ENCODE results near the gene GAREM1.
"Not testable (repeated sequence)": the region's sequence is repeated elsewhere in the genome, so short reads cannot be mapped to it uniquely, and the experiment has no call there.

Gene GAREM1

DNA sequence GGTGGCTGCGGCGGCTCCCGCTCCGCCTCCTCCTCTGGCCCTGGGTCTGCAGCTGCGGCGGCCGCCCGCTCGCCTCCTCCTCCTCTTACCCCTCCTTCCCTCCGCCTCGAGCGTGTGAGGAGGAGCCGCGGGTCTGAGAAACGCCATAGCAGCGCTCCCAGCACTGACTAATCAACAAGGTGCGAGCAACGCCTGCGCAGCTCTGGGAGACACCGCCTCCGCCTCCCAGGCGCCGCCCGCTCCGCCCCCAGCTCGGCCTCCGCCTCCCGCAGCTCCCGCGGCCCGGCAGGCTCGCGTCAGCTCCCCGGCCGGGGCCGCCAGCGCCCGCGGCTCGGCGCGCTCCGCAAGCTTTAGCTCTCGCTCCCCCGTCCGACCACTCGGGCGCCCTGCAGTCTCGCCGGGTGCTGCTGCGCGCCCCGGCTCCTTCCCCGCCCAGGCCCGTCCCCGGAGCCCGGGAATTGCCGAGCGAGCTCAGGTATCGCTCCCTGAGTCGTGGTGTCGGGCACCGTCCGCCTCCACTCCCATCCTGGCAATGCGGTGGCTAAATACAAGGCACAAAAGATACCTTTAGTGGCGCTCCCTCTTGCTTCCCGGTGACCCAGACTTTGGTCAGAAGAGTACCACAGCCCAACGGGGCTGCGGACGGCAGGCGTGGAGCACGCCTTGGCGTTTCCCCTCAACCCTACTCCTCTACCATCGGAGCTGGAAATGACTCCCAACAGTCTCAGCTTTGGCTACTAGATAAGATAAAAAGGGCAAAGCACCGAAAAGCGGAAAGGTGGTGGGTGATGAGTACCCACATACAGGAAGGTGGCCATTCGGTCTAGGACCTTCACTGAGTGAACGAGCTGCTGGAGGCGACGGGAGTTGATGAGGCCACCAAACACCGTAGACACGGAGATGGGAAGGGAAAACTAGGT lies at the start of gene GAREM1:
GAREM1 (minus strand) TSS at position 169 of the 920 bp plus-strand sequence. CDS start 454 bp downstream, outside the sequence.
- DNase-seq, result peak; percentile 73

DNA sequence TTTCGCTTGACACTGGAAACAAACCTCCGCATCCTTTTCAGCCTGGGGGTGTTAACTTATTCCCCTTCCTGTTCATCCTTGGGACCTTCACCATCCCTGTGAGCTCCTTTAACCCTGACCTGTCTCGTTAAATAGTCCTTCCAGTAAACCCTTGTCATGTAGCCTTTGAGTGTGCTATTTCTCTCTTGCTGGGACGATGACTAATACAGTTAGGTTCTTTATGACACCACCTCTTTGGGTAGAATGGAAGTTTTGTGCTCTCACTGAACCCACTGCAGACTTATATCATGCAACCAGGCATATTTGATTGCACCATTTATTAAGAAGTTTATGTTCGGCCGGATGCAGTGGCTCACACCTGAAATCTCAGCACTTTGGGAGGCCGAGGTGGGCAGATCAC lies 40.5 kb upstream of the GAREM1 start:
- no peak for DNase-seq

DNA sequence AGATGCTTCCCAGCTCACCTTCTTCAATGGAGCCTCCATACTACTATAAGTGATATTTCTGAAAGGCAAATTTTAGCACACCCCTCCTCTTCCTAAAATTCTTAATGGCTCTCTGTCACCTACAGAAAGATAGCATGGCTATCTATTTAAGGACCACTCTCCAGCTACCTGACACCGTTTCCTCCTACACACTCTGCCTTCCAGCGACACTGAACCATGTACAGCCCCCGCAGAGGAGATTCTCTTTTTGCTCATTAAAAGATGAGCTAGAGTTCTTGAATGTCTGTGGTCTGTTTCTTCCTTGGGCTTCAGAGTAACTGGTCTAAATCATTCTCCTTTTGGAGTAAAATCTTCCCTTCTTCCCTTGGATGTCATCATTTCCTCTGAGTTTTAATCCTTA lies 38.4 kb upstream of the GAREM1 start:
- DNase-seq, result no peak

DNA sequence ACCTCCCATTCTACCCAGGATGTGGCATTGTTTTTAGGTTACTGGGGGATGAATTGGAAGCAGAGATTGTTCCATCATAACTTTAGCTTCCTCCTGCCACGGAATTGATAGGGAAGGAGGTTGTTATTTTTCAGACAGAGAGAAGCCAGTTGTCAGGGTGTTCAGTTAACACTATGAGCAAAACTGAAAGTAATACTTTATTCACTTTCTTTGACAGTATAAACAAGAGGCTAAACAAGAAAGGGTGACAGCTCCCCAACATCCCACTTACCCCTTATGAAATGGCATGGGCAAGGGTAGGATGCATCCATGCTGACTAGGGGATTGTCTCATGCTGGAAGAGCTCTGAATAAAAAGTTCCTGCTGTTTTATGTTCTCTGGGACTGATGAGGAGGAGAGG lies 36.4 kb upstream of the GAREM1 start:
- DNase-seq, result no peak

DNA sequence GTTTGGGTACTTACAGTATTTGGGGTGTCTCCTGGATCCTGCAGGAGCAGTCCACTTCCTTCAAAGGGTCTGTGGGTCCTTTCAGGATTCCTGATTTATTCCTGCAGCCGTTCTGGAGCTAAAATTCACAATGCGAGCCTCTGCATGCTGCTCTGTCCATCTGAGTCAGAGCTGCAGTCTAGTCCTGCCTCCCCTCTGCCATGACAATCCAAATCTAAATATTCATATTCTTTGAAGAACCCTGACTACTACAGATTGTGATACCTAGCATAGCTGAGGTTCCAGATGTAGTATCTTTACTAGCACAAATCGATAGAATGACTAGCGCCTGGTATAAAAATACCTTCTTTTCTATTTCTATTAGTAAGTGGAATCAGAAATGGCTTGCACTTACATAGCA lies 31.3 kb upstream of the GAREM1 start:
- DNase-seq, result no peak

DNA sequence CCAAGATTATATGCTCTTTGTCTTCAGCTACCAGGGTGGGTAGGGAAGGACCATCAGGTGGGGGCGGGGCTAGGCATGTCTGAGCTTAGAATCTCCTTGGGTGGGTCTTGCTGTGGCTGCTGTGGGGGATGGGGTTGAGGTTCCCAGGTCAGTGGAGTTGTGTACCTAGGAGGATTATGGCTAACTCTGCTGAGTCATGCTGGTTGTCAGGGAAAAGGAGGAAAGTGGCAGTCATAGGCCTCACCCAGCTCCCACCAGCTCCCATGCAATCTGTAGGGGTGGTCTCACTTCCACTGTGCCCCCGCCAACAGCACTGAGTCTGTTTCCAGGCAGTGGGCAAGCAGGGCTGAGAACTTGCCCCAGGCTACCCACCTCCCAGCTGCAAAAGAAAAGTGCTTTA lies 30.6 kb upstream of the GAREM1 start:
- DNase-seq, result not testable (repeated sequence)

DNA sequence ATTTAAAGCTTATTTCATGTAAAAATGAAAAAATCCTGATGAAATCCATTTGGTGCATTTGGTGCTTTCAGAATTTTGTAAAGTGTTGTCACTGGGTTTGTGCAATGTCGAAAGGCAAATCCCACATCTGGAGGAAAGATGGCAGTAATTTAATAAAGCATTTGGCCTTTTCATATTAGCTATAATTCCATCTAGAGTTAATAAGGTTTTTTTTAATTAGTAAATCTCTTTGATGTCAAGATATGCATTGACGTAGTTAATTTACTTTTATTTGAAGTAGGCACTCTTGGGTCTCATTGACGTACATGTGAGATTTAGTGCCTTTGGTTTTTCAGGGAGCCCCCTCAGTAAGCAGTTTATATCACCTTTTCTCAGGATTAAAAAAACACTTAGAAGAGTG lies 12.3 kb upstream of the GAREM1 start:
- DNase-seq, result no peak

DNA sequence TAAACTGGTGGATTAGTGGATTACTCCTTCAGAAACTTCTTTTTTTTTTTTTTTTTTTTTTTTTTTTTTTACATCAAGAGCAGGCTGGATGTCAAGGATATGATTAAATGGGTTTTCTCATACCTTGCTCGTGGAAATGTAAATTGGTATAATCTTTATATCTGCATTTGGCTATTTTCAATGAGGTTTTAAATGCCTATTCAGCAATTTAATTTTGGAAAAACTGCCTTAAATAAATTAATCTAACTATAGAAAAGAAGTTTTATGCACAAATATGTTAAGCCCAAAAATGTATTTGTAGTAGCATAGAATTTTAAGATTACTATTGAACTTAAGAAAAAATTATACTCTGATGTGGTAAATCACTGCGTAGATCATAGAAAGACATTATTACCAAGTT lies 11.4 kb upstream of the GAREM1 start:
- DNase-seq, result no peak

DNA sequence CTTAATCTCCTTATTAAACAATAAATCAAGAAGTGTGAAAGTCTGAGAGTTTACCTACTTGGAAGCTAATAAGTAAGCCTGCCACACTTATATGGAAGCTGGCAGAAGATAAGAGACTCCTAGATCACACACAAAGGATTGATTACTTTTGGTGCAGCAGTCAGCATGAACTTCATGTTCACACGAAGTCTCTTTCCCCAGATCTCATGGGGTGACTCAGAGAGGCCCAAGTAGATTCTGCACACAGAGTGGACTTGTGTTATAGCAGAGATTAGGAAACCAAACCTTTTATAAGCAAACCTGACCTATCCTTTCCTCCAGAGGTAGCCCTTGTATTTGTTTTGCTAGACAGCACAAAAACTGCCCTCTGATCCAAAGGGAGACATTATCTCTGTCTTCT lies 9.9 kb upstream of the GAREM1 start:
- DNase-seq, result no peak

DNA sequence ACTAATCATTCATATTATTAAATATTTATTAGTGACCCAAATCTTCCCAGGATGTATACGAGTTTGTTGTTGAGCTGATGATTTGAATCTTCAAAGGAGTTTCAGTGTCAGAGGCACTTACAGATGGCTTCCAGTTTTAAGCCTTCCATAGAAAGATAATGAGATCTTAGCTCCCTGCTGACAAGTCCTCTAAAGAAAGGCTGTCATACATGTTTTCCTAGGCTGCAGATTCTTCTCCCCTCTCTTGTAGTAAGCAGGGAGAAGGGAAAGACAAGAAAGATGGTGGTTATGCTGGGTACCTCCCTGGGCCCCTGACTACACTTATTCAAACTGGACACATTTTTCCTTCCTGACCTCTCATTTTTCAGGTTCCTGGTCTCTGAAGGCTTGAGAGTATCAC lies 8.1 kb upstream of the GAREM1 start:
- DNase-seq, result no peak

DNA sequence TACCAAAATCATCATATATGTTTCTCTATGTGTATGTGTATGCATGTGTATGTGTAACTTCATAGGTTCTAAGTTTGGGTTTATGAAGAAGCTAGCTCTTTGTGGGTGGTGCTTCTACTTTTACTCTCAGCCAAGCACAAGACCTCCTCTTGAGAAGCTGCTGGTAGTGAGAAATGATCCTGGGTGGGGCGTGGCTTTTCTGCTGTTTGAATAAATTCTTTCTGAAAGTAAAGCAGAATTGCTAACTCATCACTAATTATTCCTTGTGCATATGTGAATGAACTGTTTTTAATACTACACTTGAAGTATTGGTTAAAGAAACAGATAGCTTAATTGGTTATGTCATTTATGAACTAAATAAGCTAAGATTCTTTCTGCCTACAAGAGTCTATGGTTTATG lies 7.6 kb upstream of the GAREM1 start:
- no peak for DNase-seq

DNA sequence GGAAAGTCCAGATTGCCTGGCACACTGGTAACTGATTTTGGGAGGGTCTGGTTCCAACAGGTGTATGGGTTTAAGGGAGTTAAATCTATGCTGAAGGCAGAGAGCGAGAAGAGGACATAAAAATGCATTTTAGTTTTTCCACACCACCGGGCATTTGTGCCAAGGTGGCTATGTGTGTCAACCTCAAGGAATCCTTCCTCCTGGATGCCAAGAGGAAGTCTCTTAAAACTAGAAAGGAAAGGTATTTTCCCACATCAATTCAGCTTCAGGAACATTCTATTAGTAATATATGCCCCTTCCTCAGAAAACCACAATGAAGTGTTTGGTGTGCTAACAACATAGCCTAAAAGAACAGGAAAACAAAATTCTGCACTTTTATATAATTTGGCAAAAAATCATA lies 5.4 kb upstream of the GAREM1 start:
- DNase-seq, result no peak

DNA sequence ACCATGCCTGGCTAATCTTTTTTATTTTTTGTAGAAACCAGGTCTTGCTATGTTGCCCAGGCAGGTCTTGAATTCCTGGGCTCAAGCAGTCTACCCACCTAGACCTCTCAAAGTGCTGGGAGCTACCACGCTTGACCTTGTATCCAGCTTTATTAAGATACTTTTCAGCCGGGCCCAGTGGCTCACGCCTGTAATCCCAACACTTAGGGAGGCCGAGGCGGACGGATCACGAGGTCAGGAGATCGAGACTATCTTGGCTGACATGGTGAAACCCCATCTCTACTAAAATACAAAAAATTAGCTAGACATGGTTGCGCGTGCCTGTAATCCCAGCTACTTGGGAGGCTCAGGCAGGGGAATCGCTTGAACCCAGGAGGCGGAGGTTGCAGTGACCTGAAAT lies 4.4 kb upstream of the GAREM1 start:
- not testable (repeated sequence) for DNase-seq

DNA sequence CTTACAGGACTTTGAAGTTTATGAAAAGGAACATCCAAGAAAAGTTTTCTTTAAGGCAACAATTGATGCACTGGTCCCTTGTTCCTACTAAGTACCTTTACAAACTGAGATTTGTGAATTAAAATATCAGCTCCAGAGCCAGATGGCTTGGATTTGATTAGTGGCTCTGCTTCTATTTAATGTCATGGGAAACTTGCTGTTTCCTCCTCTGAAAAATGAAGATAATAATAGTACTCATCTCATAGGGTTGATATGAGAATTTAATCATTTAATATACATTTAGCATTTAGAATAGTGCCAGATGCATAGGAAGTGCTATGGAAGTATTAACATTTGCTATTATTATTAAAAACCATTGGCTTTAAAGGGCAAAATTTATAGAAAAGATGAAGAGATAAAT lies 2.6 kb upstream of the GAREM1 start:
- no peak for DNase-seq

DNA sequence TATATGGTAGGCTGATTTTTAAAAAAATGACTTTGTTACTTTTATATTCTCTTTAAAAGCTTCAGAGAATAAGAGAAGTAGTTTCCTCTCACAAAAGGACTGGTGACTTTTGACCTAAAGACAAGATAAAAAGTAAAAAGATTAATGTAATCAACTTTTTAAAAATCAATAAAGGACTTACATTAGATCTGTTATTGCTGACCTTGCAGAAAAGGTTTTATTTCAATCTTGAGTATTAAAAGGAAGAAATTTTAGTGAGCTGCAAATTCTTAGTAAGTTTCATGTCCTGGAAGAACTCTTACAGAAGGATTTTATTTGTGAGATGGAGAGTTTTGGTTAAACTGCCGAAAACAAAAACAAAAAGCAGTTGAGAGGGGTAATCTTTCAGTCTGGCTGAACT lies 2.2 kb upstream of the GAREM1 start:
- no peak for DNase-seq

DNA sequence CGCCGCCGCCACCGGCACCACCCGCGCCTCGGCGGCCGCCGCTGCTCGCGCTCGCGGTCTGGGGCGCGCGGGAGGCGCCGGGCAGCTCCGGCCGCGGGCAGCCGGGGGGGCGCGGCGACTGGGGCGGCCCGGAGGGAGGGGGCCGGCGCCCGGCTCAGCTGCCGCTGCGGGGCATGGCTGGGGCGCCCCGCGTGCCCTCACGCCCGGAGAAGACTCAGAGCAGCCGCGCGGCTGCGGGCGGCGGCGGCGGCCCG lies 295 bp downstream of the GAREM1 start:
- no peak for DNase-seq

DNA sequence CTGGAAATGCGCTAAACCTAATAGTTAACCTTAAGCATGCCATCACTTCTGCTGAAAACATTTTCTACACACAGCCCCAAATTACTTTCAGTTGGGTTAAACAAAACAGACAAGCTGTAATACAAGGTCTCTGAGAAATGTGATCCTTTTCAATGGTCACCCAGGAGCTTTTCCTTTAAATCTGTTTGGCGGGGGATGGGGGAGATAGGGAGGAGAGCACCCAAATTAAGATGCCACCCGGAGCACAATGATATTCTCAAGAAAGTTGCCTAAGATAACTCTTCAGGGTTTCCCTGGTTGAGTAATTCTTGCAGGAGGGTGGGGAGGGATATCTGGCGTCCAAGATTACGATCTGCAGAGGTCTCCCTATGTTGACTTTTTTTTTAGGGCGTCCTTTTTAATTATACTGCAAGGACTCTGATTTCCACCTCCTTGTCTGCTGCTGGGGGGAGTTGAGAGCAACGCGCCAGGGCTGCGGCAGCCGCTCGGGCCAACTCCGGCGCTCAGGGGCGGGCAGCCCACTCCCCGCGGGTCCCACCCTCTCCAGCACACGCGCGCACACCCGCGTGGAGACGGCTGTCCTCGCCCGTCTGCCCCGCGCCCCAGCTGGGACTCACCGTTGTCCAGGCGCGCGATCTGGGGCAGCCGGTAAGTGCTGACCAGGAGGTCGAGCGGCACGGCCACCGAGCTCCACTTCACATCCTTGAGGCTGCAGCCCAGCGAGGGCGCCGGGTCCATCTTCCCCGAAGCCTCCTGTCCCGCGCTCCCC lies 807 bp downstream of the GAREM1 start:
- no peak for DNase-seq

DNA sequence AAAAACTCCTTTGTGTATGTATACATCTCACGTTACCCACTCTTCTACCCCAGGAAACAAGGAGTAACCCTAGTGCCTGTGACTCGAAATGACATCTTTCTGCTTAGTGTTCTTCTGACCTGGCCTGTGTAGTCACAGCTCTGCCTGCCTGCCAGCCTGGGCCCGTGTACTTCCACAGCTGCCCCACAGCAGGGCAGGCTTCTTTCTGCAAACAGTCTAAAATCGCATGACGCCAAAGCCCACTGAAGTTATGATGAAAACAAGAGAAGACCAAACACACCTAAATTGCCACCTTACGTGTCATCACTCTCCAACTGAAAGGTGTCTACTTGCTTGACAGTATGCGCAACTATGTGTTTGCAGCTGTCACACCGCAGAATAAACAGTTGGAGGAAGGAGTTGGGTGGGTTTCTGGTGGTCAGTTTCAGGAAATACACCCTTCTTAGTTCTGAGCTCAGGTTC lies 1.5 kb downstream of the GAREM1 start:
- no peak for DNase-seq

DNA sequence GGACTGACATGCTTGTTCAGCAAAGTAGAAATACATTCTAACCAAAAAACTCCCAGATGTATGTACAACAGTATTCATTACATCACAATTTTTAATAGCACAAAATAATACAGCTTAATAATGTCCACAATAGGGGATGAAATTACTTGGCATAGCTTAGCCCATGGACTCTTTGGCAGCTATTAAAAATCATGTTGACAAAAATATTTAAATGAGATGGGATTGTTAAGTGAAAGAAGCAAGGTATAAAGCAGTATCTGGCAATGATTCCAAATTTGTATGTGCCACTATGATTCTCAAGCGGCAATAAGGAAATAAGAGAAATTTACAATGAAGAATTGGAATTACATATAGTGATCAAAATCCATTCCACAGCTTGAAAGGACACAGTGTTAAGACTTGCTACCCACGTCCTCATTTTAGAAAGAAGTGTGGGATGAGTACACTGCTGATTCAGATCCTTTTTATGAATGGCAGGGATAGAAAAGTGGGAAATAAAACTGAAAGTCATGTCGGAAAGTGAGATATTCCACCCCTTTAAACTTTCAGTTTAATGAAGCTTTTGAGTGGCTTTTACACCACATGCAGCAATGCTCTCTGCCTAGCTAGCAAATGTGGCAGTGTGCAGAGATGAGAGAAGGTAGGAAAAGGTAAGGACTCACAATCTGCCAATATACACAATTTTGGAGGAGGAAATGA lies 2.4 kb downstream of the GAREM1 start:
- DNase-seq, result no peak

DNA sequence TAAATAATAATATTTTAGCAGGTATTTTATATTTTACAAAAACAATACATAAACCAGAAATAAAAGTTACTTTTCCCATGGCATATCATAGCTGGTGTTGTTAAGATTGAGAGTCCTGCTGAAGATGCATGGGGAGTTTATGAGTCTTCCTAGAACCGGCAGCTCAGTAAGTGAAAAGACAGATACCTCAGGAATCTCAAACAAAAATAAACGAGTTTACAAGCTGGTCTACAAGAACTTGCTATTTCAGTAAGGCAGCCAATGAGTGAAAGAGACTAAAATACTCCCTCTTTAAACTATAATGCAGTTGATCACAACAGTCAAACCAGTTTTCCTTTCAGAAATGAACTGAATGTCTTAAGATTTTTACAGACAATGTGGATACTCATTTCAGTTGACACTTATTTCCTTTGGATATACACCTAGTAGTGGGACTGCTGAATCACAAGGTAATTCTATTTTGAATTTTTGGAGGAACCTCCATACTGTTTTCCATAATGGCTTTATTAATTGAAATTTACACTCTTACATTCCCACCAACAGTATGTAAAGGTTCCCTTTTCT lies 8.9 kb downstream of the GAREM1 start:
- DNase-seq, result no peak

DNA sequence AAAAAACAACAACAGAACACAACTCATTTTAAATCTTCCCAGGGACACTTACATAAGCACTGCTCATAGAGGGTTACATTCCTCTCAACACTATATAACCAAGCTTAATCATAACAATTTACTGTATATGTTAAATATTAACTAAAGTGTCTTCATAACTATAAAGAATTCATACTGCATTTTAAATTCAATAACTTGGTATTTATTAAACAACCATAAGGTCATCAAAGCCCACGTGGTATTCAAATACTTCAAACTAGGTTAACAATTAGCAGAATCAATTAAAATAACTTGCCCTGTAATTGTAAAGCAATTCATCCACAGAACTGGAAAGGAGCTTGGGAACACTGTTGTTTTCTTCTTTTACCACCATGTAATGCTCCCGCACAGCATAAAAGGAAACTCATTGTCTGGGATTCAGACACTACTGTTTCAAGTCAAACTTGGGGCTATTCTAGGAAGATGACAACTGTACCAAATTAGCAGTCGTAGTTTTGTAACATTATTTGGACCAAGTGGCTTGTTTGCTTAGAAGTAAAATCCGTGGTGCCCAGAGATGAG lies 10.4 kb downstream of the GAREM1 start:
- DNase-seq, result no peak

DNA sequence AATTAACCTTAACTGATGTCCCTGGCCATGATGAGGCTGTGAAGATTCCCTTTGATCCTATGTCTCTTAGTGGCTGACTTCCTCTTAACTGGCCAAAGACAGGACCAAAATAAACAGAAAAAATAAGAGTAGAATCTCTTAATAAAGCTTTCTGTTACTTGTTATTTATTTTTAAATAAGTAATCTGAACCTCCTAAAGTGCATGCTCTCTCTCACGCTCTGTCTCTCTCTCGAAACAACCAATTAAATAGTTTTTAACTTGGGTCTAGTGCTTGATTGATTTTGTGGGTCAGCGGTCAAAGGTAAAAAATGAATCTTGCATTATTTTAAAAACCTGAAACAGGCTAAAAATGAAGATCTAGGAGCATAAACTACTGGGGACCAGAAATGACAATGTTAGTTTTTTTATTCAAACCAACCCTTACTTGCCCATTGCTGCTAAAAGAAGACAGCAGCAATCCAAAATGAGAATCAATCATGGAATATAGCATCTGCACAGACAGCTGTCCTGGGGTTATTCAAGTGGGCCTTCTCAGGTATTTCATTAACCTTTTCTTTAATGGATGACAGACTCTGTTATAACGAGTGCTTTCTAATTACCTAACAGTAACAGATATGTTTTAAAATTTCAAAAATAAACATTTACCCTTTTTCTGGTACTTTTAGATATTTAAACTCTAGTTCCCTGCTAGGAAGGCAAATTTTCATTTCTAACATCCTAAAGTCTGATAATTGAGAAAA lies 11.2 kb downstream of the GAREM1 start:
- no peak for DNase-seq

Measured in GOT3 (cell line).